GM20000 (cell line): Measurements from ENCODE around the gene NUP205.

Experiments used
- DNase-seq: peaks from one replicate; pipeline ENCODE4 v3.0.0; 2012; ENCODE audit warnings: low spot score
- CTCF ChIP-seq: IDR thresholded peaks from 2 replicates; pipeline ENCODE4 v1.5.1; 2012; ENCODE audit warnings: mild to moderate bottlenecking, control low read depth; ENCODE audit errors: extremely low read depth, missing control alignments

The NUP205 gene

GRCh38 chr7:135557455-135558336 lies at the start of gene NUP205:
NUP205 (plus strand) TSS chr7:135557917; CDS start chr7:135557945, 28 bp downstream.
- peak; percentile 77 for DNase-seq
- no peak for TF ChIP-seq CTCF

- TF ChIP-seq CTCF = no peak
- DNase-seq = peak; percentile 26
These were observed 48.7 kb upstream of the NUP205 start for GRCh38 chr7:135508883-135509588.

GRCh38 chr7:135509589-135509838 lies 48.2 kb upstream of the NUP205 start:
- DNase-seq = no peak
- no peak for TF ChIP-seq CTCF

GRCh38 chr7:135509839-135510591 lies 47.7 kb upstream of the NUP205 start, which contains the start of gene CNOT4:
CNOT4 (minus strand) TSS chr7:135510102; CDS start chr7:135438331, 71,771 bp downstream.
- no peak for TF ChIP-seq CTCF
- DNase-seq = peak; percentile 91

- peak; percentile 14 for DNase-seq
- no peak for TF ChIP-seq CTCF
These were observed 47.0 kb upstream of the NUP205 start for GRCh38 chr7:135510592-135511183.

GRCh38 chr7:135512135-135512887 lies 45.4 kb upstream of the NUP205 start:
- peak; percentile 63 for DNase-seq
- TF ChIP-seq CTCF = no peak
